GM18502 (cell line): ENCODE data around the gene DLG2.
A peak's percentile ranks its signal among the peaks of the same experiment; 100 is the strongest.
"Not testable (repeated sequence)": the region's sequence is repeated elsewhere in the genome, so short reads cannot be mapped to it uniquely, and the experiment has no call there.

Experiments
- ATAC-seq: cut with Tn5 transposase; IDR thresholded peaks from one replicate; pipeline ENCODE4 v1.9.1; 2021; ENCODE audit warnings: mild to moderate bottlenecking; ENCODE audit not compliant: unreplicated experiment, poor library complexity

DLG2 gene

DNA sequence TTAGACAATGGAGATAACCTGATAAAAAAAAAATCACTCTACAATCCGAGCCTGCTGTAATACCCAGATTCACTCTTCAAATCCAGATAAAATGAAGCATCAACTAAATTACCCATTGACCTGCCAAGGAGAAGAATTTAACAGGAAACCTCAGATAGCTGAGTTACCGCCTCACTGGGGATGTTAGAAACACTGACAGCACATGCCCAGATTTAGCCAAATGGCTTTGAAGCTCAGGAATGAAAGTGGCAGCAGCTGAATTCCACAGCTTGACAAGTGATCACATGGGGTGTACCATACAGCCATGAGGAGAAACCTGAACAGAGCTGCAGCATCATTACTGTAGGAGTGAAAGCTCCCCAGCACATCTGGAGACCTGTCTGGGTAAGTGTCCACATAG lies 807.6 kb downstream of the DLG2 start:
- no peak for ATAC-seq

DNA sequence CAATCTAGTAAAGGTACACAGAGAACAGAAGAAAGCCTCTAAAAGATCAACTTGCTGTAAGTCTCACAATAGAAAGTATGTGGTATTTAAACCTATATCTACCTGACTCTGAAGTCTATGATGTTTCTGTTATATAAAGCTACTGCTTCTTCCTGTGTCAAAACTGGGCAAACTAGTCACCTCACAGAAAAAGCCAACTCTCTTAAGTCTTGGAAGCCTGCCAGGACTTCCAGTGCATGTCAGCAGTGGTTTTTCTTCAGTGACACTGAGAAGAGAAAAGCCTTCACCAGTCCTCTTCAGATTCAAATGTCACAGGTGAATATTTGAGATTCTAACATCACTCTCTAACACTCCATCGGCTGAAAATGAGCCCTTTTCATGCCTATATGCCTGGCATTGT lies 808.0 kb downstream of the DLG2 start:
- ATAC-seq = no peak

DNA sequence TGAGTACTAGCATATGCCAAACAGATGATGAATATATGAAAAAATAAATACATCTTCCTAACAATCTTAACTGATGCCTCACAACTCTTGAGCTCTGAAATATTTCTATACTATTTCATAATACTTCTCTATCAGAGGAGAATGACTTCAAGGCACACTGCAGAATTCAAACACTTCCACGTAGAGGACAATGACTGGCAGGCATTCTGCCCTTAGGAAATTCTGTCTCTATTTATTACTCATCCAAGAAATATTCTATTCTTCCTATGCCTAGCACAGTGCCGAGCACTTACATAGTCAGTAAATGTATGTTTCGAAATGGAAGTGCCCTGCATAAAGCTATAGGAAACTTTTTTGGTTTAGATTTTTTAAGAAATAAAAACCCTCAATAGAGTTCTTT lies 809.1 kb downstream of the DLG2 start:
- ATAC-seq = no peak

GRCh38 chr11:84812471-84812969 lies 814.6 kb downstream of the DLG2 start:
- no peak for ATAC-seq

GRCh38 chr11:84806354-84806753 lies 820.8 kb downstream of the DLG2 start:
- ATAC-seq = no peak

DNA sequence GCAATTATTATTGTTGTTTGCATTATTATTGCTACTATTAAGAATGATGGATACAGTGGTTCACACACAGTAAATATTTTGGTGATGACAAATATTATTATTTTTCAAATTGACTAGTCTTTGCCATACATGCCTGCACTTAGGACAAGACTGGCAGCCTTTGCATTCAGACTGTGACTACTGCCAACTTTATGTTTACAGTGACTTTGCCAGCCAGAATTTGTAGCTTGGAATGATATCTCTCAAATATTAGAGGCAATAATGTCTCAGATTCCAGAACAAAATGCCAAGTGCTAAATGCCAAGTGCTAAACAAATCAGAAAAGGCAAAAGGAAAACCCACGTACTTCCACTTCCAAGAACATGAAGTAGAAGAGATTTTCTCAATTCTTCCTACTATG lies 823.1 kb downstream of the DLG2 start:
- ATAC-seq = no peak

DNA sequence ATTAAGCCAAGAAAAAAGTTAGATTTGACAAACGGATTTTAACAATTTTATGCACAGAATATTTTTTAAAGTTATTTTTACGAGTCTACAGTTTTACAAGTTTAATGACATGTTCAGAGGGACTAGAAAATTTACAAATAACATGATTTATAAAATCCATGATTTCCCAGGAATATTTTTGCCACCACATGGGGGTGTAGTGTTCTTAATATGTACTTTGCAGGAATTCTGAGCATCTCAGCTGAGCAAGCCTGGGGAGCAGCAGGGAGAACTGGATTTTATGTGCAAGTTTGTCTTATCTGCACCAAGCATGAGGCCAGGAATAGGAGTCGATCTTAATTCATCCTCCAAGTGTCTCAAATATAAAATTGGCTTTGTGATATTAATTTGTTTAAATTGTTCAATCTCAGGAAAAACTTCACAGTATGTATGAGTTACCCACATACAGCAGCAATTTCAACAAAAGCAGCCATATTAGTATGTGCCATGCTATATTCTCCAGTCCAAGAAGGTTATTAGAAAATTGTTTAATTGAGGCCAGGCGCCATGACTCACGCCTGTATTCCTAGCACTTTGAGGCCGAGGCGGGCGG lies 826.3 kb downstream of the DLG2 start:
- no peak for ATAC-seq

DNA sequence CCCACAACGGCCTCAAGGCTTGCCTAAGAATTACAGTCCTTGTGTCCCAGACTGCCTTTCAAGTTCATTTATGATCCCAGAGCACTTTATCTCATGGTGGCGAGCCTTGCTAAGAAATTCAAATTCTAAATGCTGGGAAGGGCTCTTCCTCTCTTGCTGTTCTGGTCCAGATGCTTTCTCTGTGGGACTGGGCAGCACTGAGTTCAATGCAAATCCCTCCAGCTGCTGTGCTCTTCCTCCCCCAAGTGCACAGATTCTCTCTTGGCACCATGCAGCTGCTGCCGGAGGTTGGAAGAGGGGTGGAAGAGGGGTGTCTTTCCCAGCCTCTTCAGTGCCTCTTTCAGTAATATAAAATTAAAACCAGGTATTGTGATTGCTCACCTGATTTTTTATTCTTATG lies 828.0 kb downstream of the DLG2 start:
- no peak for ATAC-seq

GRCh38 chr11:84795698-84796097 lies 831.4 kb downstream of the DLG2 start:
- no peak for ATAC-seq

- no peak for ATAC-seq
These were observed 832.3 kb downstream of the DLG2 start for GRCh38 chr11:84794663-84795443.

DNA sequence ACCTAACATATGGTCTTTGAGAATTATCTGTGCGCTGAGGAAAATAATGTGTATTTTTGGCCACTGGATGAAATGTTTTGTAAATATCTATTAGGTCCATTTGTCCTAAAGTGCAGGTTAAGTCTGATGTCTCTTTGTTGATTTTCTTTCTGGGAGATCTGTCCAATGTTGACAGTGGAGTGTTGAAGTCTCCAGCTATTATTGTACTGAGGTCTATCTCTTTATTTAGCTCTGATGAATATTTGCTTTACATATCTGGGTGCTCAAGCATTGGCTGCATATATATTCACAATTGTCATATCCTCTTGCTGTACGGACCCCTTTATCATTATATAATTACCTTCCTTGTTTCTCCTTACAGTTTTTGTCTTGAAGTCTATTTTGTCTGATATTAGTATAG lies 833.8 kb downstream of the DLG2 start:
- no peak for ATAC-seq

- no peak for ATAC-seq
These were observed 836.2 kb downstream of the DLG2 start for GRCh38 chr11:84790849-84791427.

DNA sequence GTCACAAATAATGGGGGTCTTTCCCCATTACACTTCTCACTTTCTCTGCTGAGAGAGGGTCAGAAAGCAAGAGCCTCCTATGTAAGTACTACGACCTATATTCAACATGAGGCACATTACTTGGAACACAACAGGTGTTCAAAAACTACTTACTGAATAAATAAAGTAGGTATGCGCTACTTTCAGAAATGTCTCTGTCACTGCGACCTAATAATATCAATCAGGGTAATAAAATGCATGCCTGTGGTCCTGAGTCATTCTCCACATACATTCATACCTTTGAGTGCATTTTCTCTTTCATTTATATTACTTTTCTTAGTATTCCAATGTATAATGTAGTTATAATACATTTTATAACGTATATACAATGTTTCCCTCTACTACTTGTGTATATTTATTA lies 838.9 kb downstream of the DLG2 start:
- no peak for ATAC-seq

- ATAC-seq = not testable (repeated sequence)
These were observed 843.0 kb downstream of the DLG2 start for GRCh38 chr11:84784158-84784557.

DNA sequence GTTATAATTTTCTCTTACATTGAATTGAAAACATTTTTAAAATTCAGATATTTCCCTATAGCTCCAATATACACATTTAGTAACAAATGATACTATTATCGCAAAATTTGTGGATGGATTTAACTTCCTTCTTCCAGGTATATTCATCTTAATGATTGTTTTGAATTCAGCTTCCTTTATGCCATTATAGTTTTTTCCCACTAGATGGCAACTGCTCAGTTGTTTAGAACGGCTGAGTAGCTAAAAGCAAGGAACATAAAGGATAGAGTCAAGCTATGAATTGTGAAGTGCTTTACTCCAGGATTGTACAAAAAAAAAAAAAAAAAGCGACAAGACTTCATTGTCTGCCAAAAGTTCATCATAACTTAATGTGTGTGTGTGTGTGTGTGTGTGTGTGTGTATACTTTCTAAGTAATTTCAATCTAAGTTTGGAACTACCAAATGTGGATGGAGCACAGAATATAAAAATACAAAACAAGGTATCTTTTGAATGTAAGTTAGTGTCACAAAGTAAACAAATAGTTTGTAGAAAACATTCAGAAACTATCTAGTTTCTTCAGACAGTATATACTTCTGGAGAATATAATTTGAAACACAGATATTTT lies 846.4 kb downstream of the DLG2 start:
- ATAC-seq = peak; percentile 50

DNA sequence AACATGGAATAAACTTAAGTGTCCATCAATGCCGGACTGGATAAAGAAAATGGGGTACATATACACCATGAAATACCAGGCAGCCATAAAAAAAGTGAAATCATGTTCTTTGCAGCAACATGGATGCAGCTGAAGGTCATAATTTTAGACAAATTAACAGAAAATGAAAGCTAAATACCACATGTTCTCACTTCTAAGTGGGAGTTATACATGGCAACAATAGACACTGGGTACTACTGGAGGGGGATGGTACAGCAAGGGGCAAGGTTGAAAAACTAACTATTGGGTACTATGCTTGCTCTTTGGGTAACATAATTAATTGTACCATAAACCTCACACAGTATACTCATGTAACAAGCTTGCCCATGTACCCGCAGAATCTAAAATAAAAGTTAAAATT lies 851.6 kb downstream of the DLG2 start:
- ATAC-seq = no peak

GRCh38 chr11:84763931-84764330 lies 863.2 kb downstream of the DLG2 start:
- no peak for ATAC-seq

GRCh38 chr11:84757711-84758110 lies 869.4 kb downstream of the DLG2 start:
- ATAC-seq = no peak

DNA sequence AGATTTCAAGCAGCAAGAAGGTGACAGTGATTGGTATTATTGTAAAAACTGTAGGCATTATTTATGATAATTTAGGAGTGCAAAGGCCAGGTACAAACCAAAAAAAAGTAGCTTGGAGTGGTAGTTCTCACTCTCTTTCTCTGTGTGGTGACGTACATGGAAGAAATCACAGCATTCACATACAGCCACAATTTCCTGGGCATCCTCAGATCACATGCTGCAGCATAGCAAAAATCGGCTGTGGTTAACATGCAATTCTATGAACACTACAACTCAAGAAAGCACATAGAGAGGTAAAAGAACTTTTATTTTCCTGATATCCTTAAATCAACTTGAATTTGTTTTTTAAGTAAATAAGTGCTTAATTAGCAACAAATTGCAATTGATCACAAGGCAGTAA lies 875.8 kb downstream of the DLG2 start:
- no peak for ATAC-seq

DNA sequence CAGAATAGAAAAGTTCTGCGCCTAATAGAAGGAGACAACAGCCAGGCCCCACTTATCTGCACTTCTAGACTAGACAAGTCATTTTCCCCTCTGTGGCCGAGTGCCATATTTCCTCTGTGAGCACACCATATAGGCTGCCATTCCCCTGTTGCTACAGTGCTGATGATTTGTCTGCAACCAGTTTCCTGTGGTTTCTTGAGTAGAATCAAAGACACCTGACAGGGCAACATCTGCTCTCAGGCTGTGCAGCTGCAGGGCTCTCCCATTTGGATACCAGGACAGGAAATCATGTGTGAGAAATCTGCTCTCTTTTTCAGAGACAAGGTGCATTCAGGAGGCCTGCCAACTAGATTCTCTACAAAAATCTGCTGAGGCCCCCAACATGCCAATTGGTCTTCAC lies 879.3 kb downstream of the DLG2 start:
- no peak for ATAC-seq

DNA sequence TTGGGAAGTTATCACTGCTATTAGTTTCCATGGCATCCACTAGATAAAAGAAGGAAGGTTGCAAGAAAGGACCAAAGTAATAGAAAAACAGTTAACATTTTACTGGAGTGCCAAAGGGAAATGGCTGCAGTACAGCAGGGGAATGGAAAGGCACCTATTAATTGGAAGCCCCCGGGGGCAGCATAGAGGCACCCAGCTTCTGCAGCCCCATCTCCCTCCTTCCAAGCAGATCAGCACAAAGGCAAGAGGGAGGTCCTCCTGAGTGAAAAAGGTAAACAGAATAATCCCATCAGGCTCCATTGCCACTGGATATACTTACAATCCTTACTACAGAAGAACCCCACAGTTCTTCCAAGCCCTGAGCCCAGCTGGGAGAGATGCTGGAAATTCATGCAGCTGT lies 887.1 kb downstream of the DLG2 start:
- ATAC-seq = no peak
